GM19035 (cell line): ENCODE measurements around the gene TMCC1.
A peak's percentile ranks its signal among the peaks of the same experiment; 100 is the strongest.
"Not testable (repeated sequence)": the region's sequence is repeated elsewhere in the genome, so short reads cannot be mapped to it uniquely, and the experiment has no call there.

Experiments
- ATAC-seq: cut with Tn5 transposase; IDR thresholded peaks from one replicate; pipeline ENCODE4 v1.9.1; 2021; ENCODE audit not compliant: unreplicated experiment

TMCC1 gene

DNA sequence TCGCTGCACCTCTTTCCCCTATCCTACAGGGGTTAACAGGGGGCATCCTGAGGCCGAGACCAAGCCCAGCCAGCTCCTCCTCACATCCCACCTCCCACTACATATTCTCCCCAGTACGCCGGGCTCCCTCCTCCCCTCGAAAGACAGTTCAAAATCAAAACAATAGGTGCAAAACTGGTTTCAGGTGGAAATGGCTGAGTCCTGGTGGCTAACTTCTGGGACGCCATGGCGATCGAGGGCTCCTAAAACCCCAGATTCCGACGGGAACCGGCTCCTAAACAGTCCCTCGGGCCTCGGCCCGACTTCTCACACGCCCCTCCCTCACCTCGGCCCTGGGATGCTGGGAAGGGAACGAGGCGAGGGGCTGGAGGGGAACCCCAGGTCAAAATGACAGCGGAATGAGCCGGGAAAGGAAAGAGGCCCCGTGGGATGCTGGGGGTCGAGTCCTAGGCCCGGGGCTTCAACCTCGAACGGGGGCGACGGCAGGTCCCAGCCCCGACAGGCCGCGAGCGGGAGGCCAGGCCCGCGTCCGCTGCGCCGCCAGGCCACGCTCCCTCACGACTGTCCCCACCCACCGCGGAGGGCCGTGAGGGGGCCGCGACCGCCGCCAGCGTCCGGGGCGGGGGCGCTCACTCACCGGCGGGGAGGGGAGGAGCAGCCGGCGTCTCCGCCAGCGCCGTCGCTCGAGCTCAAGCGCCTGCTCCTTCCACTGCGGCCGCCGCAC lies 492 bp downstream of the TMCC1 start:
- ATAC-seq = peak; percentile 79

DNA sequence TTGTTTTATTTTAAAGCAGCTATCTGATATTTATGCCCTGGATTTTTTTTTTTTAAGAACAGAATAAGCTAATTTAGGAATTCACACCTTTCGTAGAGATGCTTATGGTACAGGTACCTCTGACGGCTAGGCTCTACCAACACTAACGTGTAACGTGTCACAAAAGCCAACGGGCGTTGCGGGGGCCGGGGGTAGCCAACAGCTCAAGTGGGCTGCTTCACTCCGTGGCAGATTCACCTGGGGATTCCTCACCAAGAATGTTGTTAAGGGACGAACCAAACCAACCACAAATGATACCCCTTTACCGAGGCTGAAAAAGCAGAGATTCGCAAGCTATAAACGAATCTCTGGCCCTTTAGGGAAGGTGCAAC lies 1.0 kb downstream of the TMCC1 start:
- ATAC-seq = no peak

DNA sequence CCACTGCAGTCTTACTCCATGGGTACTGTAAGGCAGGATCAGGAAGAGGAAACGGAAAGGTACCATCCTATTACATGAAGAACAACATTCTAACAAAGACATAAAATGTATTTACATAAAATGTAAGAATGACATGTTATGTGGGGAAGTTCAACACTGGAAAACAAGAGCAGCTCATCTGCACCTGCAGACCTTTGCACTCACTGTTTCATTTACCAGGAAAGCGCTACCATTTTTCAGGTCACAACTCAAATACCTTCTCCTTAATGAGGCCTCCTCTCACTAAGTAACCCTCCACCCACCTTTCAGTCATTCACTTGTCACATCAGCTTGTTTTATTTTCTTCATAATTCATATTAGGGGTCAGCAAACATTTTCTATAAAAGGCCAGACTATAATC lies 2.6 kb downstream of the TMCC1 start:
- ATAC-seq = no peak

DNA sequence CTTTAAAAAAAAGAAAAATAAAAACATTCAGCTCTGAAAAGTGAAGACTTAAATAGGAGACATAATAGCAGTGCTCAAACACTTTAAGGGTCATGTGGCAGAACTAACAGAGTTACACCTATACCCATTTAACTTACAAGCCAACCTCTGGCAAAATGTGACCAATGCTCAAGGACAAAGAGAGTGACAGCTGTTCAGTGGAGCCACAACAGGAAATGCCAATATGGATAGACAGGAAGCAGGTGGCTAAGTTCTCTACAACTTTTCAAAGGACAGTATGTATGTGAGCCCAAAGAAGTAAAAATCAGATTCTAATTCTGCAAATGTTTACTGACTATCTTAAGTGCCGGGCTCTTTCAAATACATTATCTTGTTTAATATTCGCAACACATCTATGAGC lies 3.4 kb downstream of the TMCC1 start:
- ATAC-seq = no peak

DNA sequence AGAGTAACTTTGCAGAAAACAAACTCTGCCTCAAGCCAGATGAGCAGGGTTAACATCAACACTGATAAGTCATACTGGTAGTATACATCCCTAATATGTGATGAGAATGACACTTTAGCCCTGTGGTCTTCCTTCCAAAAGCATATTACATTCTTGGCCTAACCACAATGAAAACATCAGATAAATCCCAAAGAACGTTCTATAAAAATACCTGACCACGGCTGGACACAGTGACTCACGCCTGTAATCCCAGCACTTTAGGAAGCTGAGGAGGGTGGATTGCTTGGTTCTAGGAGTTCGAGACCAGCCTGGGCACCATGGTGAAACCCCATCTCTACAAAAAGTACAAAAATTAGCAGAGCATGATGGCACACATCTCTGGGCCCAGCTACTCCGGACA lies 4.7 kb downstream of the TMCC1 start:
- no peak for ATAC-seq

DNA sequence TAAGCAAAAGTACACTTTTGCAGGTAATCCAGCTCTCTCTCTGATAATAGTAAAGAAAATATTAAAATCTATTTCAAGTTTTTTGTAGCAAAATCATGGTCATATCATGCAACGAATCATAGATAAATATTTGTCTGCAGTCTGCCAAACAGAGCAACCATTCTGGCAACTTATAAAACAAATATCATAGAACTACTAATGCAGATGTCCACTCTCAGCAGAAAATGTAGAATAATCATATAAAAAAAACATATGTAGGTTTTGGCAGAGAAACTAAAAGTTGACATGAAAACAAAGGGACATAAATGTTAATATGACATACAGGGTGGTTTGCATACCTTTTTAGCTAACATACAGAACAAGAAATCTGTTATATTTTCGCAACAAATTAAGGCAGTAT lies 12.2 kb downstream of the TMCC1 start:
- no peak for ATAC-seq

DNA sequence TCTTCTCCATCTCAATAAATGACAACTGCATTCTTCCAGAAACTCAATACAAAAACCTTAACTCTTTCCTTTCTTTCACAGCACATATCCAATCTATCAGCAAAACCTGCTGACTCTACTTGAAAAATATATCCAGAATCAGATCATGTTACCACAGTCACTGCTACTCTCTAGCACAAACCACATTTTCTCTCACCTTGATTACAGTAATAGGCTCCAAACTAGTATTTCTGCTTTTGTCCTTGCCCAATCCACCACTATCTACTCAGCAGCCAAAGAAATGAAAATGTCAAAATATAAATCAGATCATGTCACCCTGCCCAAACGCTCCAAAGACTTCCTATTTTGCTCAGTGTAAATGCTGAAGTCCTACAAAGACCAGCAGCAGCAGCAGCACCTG lies 15.2 kb downstream of the TMCC1 start:
- no peak for ATAC-seq

DNA sequence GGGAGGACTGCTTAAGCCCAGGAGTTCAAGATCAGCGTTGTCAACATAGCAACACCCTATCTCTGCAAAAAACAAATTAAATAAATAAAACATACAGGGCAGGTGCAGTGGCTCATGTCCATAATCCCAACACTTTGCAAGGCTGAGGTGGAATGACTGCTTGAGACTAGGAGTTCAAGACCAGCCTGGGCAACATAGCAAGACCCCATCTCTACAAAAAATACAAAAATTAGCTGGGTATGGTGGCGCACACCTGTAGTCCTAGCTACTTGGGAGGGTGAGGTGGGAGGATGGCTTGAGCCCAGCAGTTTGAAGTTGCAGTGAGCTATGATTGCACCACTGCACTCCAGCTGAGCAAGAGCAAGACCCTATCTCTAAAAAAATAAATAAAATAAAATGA lies 19.0 kb downstream of the TMCC1 start:
- not testable (repeated sequence) for ATAC-seq

DNA sequence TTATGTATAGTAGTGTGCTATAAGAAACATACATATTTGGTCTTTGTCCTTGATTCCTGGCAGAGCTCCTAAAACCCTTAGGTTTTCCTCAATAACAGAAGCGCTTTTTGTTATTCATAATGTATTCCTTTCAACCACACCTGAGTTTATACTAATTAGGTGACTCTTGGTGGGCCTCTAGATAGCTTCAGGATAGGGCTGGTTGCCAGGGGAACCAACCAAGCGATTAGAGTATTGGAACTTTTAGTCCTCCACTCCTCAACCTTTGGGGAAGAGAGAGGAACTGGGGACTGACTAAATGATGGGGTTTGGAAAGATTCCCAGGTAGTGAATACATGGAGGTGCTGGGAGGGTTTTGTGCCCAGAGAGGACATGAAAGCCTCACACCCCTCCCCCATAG lies 24.6 kb downstream of the TMCC1 start:
- no peak for ATAC-seq

DNA sequence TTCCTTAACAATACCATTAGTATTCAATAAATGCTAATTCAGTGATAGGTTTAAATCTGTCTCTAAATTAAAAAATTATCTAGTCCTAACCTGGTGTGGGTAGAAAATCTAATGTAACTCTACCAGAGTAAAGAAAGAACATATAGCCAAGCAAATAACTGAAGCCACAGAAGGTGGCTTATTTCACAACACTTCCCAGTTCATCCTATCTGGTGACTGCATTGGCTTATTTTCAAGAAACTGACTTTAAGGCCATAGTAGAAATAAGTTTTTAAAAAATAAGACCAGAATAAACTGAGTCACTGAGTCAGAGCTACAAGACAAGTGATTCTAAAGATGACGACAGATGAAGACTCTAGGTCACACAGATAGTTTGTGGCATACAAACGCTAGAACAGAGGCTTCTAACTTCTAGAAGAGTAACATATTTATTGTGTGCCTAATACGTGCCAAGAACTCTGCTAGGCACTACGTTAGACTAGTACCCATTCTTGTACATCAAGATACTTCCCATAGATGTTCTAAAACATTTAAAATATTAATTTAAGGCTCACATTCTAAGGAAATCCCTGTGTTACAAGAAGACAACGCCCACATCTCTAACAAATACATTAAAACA lies 25.9 kb downstream of the TMCC1 start:
- ATAC-seq = no peak

DNA sequence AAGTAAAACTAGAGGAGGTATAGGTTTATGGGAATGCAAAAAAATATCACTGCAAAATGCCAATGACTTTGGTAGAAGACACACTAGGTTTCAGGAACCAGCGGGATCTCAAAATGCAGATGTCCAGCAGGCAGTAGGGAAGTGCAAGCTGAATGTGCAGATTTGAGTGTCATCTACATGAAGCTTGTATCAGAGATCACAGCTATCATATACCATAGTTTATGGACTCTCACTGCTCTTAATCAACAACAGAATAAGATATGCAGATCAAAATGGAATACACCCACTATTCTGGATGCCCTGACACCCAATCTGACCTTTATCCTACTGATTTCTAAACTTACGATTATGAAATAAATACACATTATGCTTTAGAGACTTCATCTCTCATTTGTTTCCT lies 27.7 kb downstream of the TMCC1 start:
- ATAC-seq = no peak

DNA sequence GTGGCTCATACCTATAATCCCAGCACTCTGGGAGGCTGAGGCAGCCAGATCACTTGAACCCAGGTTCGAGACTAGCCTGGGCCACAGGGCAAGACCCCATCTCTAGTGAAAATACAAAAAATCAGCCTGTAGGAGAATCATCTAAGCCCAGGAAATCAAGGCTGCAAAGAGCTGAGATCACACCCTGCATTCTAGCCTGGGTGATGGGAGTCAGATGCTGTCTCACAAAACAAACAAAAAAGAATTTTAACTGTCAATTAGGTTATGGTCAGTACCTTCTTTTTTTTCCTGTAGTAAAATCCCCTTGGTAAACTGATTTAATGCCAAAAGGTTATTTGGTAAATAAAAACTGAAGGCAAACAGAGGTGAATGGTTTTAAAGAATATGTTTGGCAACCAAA lies 29.0 kb downstream of the TMCC1 start:
- ATAC-seq = no peak

DNA sequence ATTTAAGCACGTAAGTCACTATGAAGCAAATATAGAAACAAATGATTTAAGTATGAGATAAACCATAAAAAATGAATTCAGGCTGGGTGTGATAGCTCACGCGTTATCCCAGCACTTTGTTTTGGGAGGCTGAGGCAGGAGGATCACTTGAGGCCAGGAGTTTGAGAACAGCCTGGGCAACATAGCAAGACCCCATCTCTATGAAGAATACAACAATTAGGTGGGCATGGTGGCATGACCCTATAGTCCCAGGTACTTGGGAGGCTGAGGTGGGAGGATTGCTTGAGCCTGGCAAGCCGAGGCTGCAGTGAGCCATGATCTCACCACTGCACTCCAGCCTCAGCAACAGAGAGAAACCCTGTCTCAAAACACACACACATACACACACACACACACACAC lies 34.2 kb downstream of the TMCC1 start:
- ATAC-seq = no peak

DNA sequence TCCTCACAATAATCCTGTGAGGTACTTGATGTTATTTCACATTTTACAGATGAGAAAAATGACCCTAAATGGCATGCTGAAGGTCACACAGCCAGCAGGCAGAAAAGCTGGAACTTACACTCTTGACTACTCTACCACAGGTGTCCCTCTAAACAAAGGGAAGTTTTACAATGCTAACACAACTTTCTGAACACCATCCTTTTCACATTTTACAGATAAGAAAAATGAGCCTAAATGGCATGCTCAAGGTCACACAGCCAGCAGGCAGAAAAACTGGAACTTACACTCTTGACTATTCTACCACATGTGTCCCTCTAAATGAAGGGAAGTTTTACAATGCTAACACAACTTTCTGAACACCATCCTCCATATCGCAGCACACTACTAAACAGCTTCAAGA lies 35.6 kb downstream of the TMCC1 start:
- ATAC-seq = no peak

DNA sequence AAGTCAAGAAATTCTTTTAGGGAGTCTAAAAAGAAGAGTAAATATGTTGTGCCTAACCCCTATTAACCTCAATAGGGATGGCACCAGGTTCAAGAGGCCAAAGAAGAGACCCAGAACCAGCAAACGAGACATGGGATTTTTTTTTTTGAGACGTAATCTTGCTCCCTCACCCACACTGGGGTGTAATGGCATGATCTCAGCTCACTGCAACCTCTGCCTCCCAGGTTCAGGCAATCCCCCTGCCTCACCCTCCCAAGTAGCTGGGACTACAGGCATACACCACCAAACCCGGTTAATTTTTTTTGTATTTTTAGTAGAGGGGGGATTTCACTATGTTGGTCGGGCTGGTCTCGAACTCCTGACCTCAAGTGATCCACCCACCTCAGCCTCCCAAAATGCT lies 36.7 kb downstream of the TMCC1 start:
- ATAC-seq = not testable (repeated sequence)

DNA sequence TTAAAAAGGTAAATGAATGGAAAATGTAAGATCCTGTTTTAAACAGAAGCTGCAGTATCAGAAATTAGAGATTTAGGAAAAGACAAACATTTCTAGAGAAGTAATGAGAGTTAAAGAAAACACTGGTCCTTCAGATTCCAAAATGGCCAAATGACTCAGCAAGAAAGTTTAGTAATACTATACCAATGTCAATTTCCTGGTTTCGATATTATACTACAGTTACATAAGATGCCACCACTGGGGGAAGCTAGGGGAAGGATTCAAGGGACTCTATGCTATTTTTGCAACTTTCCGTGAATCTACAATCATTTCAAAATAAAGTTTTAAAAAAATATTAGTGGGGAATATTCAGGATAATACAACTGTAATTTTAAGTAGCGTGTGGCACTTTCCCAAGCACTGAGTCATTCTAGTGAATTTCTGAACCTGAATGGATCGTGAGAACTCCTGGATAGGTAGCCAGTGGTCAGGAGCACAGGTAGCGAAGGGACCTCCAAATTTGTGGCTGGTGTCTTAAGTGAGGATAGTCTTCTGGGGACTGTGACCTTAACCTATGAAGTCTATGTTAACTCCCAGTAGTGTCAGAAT lies 37.6 kb downstream of the TMCC1 start:
- no peak for ATAC-seq

DNA sequence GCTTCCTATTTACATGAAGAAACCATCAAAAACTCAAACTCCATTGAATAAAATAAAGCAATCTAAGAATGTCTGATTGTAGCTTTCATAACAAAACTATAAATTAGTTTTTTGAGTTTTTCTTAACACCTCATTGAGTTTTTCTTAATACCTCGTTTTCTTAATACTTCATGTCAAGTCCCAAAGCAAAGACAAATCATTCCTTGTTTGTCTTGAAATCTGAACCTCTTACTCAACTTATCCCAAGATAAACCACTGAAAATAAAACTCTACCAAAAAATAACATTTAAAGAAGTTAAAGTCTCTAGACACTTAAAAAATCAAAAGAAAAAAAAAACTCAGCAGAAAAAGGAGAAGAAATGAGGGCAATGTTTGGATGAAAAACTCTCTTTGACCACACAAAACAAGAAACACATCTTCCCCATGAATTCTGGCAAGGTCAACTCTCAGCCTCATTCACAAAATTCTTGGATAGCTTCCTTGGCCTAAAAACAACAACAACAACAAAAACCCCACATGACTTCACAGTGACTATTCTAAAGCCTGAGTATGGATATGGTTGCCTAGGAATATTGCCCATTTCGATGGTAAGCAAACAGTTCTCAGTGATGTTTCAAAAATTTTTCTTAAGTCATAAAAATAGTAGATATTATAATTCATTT lies 38.2 kb downstream of the TMCC1 start:
- ATAC-seq = no peak

DNA sequence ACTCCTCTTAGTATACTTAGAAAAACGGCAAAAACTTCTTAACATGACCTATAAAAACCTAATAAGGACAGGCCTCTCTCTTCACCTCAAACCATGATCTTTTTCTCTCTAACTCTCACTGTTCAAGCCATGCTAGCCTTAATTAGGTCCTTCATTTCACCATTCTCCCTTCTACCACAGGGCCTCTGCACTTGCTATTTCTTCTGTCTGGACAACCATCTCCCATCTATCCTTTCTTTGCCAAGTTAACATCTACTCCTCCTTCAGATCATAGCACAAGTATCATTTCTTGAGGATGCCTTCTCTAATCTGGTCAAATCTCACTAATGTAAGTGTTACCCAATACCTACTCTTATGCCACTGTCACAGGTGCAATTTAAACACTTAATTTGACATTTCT lies 39.1 kb downstream of the TMCC1 start:
- no peak for ATAC-seq

DNA sequence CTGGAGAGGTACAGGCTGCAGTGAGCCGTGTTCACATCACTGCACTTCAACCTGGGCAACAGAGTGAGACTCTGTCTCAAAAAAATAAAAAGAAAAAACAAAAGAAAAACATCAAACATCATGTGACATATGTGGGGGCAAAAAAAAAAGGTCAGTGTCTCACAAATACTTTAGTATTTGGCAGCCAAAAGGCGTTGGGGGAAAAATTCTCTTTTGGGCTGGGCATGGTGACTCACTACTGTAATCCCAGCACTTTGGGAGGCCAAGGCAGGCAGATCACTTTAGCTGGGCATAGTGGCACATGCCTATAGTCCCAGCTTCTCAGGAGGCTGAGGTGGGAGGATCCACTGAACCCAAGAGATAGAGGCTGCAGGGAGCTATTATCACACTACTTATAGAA lies 47.6 kb downstream of the TMCC1 start:
- no peak for ATAC-seq

DNA sequence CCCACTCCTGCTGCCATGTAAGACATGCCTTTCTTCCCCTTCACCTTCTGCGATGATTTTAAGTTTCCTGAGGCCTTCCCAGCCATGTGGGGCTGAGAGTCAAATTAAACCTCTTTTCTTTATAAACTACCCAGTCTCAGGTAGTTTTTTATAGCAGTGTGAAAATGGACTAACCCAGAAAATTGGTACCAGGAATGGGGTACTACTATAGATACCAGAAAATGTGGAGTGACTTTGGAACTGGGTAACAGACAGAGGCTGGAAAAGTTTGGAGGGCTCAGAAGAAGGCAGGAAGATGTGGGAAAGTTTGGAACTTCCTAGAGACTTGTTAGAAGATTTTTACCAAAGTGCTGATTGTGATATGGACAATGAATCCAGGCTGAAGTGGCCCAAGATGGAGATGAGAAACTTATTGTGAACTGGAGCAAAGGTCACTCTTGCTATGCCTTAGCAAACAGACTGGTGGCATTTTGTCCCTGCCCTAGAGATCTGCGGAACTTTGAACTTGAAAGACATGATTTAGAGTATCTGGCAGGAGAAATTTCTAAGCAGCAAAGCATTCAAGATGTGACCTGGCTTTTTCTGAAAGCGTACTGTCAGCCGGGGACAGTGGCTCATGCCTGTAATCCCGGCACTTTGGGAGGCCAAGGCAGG lies 52.7 kb downstream of the TMCC1 start:
- no peak for ATAC-seq

DNA sequence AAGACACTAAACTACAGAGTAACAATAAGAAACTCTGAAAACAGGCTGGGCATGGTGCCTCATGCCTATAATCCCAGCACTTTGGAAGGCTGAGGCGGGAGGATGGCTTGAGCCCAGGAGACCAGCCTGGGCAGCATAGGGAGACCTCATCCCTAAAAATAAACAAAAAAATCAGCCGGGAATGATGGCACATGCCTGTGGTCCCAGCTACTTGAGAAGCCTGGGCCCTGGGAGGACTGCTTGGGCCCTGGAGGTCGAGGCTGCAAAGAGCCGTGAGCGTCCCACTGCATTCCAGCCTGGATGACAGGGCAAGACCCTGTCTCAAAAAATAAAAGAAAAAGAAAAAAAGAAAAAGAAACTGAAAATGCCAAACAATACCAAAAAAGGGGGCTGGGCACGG lies 55.4 kb downstream of the TMCC1 start:
- ATAC-seq = no peak
